EL (cell line): ENCODE measurements around the gene AKNA.
A peak's percentile ranks its signal among the peaks of the same experiment; 100 is the strongest.
"Not testable (repeated sequence)": the region's sequence is repeated elsewhere in the genome, so short reads cannot be mapped to it uniquely, and the experiment has no call there.

ENCODE experiments used
- DNase-seq: peaks from one replicate; pipeline ENCODE4 v3.0.0-alpha.2; 2016

Gene AKNA

DNA sequence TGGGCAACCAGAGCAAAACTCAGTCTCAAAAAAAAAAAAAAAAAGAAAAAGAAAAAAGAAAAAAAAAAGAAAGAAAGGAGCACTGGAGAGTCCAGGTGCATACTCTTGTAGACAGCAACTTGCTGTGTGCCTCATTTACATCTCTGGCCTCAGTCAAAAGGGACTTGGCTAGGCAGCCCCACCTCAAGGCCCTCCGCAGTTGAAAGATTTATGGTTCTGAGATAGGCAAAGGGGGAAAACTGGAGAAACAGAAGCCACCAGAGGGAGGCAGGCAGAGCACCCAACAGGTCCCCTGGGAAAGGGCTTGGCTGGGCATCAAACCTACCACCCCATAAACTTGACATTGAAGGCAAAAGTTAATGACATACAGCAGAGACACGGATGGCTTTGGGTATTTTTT is 52.0 kb downstream of the AKNA start:
- DNase-seq: no peak

DNA sequence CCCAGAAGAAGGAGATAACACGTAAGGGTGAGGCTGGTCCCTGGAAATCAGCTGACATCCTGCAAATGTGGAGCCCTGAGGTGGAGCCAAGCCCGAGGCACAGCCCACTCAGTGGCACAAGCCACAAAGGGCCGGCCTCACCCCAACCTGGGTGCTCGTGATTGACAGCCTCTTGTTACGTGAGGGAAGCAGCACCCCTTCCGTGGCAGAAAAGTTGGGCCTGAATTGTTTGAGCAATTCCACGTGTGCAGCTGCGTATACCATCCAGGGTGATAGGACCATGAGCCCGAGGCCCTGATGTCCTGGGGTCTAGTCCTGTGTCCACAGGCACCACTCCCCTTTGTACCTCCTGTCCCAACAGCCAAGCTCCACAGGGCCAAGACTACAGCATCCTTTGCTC is 53.3 kb downstream of the AKNA start:
- DNase-seq: no peak

DNA sequence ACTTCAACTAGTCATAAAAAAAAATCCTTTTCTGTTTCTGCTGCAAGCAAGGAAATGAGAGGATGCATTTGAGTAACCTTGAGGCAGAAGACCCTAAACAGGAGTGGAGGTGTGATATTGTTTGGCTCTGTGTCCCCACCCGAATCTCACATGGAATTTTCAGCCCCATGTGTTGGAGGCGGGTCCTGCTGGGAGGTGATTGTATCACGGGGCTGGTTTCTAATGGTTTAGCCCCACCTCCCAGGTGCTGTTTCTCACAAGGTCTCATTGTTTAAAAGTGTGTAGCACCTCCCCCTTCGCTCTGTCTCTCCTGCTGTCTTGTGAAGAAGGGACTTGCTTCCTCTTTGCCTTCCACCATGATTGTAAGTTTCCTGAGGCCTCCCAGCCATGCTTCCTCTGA is 54.1 kb downstream of the AKNA start:
- not testable (repeated sequence) for DNase-seq

DNA sequence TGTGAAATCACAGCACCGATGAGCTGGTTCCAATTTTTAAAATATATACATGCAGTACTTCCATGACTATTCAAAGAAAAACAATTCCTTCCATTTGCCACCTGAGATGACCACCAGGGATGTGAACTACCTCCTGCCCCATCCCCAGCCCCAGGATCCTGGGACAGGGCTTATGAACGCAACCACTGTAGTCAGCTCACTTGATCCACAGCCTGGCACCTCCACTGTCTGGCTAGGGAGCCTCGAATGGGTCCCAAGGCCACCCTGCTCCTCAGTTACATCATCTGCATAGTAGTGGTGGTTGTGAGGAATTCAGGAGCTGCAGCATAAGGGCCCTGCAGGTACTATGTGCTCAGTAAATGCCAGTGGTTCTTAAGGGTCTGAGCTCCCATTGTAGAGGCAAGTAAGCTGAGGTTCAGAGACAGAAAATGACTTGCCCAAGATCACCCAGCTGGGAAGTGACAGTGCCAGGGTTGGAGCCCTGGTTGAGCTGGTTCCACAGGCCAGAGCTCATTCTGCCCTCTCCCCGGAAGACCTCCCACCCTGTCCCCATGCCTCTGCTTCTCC is 55.2 kb downstream of the AKNA start:
- not testable (repeated sequence) for DNase-seq

DNA sequence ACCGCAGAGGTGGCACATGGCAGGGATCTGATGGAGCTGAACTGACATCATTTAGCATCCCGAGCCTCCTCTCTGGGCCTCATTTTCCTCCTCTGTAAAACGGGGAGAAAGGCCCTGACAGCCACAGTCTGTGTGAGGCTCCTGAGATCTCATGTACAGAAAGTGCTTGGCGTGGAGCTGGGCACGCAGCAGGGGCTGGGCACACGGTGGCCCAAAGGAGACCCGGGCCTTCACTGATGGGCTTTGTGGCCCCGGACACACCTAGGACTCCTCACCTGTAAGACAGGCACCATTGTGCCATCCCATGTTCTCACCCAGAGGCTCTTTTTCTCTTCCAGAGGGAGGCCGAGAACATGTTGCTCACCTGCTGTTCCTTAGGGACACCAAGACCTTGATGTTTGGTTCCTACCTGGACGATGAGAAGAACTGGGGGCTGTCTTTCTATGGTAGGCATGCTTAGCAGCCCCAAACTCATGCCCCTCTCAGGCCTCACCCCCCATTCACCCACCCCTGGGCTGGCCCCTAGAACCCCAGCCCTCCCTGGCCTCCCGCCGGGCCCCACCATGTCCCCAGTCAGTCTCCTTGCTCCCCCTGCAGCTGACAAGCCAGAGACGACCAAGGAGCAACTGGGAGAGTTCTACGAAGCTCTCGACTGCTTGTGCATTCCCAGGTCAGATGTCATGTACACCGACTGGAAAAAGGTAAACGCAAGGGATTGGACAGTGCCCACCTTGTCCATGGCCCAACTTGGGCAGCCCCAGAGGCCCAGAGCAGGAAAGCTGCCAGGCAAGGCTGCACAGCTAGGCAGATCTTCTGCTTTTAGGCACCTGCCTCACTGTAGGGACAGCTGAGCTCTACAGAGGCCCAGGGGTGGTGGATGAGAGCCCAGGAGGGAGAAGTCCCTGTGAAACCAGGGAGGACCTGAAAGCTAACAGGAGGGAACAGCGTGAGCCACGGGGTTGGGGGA is 56.3 kb downstream of the AKNA start:
- not testable (repeated sequence) for DNase-seq

DNA sequence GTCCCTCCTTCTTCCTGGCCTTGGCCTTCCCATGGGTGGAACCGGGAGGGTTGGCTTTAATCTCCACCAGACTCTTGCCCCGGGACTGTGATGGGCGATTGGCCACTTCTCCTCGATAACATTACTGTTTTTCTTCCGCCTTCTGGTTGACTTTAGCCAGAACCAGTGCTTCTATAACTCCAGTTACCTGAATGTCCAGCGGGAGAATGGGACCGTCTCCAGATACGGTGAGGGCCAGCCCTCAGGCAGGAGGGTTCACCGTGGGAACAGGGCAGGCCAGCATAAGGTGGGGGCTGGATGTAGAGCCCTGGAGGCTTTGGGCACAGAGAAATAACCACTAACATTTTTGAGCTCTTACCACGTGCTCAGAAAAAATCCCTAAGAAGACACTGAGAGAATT is 57.1 kb downstream of the AKNA start:
- no peak for DNase-seq

DNA sequence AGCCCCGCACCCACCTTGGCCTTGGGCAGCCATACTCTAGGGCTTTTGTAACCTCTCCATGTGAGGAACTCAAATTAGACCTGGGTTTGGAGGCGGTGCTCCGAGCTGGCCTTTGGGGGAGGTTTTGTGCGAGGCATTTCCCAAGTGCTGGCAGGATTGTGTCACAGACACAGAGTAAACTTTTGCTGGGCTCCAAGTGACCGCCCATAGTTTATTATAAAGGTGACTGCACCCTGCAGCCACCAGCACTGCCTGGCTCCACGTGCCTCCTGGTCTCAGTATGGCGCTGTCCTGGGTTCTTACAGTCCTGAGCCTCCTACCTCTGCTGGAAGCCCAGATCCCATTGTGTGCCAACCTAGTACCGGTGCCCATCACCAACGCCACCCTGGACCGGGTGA is 58.2 kb downstream of the AKNA start, which contains the start of gene ORM2:
Gene ORM2, plus strand, starts transcription at position 245 of the 398 bp plus-strand sequence. Its CDS starts 36 bp downstream, at position 281.
- not testable (repeated sequence) for DNase-seq

DNA sequence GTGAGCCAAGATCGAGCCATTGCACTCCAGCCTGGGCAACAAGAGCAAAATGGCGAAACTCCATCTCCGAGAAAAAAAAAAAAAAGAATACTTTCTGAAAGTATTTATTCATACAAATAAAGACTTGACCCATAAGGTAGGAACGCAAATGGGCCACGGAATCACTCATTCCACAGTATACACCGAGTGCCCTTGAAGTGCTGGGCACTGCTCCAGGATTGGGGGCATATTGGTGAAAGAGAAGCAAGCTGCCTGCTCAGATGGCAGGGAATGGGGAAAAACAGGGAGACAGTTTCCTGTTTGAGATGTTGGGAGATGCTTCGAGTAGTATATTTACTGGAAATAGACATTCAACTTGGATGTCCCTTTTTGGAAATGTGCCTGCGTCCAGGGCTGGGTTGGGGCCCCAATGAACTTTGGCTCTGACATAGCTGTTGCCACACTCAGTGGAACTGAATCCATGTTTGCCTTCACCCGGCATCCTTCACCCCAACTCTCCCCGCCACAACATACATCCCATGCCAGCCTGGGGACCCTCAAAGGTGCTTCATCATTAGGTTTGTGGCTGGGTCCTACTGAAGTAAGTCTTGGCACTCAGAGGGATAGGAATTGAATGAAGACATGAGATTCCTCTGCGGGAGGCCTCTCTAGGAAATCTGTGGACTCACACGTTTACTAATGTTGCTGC is 58.7 kb downstream of the AKNA start:
- not testable (repeated sequence) for DNase-seq

DNA sequence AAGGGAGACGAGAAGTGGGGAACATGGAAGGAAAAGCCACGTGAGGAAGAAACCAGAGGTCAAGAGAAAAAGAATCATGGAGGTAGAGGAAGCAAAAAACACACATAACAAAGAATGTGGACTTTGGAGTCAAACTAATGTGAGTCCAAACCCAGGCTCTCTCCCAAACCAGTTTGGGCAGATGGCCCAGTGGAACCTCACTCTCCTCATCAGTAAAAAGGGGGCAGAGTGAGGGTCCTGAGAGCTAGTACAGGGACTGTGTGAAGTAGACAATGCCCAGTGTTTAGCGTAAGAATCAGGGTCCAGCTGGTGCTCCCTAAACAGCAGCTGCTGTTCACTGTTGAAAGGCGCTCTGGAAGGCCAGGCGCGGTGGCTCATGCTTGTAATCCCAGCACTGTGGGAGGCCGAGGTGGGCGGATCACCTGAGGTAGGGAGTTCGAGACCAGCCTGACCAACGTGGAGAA is 59.4 kb downstream of the AKNA start:
- not testable (repeated sequence) for DNase-seq

DNA sequence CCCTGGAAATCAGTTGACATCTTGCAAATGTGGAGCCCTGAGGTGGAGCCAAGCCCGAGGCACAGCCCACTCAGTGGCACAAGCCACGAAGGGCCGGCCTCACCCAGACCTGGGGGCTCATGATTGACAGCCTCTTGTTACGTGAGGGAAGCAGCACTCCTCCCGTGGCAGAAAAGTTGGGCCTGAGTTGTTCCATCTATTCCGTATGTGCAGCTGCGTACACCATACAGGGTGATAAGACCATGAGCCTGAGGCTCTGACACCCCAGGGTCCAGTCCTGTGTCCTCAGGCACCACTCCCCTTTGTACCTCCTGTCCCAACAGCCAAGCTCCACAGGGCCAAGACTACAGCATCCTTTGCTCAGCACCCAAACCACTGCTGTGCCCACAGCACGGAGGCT is 60.0 kb downstream of the AKNA start:
- DNase-seq: no peak

DNA sequence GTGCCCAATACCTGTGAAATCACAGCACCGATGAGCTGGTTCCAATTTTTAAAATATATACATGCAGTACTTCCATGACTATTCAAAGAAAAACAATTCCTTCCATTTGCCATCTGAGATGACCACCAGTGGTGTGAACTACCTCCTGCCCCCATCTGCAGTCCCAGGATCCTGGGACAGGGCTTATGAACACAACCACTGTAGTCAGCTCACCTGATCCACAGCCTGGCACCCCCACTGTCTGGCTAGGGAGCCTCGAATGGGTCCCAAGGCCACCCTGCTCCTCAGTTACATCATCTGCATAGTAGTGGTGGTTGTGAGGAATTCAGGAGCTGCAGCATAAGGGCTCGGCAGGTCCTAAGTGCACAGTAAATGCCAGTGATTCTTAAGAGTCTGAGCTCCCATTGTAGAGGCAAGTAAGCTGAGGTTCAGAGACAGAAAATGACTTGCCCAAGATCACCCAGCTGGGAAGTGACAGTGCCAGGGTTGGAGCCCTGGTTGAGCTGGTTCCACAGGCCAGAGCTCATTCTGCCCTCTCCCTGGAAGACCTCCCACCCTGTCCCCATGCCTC is 62.0 kb downstream of the AKNA start:
- DNase-seq: not testable (repeated sequence)

DNA sequence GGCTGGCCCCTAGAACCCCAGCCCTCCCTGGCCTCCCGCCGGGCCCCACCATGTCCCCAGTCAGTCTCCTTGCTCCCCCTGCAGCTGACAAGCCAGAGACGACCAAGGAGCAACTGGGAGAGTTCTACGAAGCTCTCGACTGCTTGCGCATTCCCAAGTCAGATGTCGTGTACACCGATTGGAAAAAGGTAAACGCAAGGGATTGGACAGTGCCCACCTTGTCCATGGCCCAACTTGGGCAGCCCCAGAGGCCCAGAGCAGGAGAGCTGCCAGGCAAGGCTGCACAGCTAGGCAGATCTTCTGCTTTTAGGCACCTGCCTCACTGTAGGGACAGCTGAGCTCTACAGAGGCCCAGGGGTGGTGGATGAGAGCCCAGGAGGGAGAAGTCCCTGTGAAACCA is 62.8 kb downstream of the AKNA start:
- not testable (repeated sequence) for DNase-seq

DNA sequence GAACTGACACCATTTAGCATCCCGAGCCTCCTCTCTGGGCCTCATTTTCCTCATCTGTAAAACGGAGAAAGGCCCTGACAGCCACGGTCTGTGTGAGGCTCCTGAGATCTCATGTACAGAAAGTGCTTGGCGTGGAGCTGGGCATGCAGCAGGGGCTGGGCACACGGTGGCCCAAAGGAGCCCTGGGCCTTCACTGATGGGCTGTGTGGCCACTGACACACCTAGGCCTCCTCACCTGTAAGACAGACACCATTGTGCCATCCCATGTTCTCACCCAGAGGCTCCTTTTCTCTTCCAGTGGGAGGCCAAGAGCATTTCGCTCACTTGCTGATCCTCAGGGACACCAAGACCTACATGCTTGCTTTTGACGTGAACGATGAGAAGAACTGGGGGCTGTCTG is 63.3 kb downstream of the AKNA start:
- DNase-seq: no peak

DNA sequence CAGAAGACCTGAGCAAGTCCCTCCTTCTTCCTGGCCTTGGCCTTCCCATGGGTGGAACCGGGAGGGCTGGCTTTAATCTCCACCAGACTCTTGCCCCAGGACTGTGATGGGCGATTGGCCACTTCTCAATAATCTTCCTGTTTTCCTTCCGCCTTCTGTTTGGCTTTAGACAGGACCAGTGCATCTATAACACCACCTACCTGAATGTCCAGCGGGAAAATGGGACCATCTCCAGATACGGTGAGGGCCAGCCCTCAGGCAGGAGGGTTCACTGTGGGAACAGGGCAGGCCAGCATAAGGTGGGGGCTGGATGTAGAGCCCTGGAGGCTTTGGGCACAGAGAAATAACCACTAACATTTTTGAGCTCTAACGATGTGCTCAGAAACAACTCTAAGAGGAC is 63.9 kb downstream of the AKNA start:
- DNase-seq: not testable (repeated sequence)

DNA sequence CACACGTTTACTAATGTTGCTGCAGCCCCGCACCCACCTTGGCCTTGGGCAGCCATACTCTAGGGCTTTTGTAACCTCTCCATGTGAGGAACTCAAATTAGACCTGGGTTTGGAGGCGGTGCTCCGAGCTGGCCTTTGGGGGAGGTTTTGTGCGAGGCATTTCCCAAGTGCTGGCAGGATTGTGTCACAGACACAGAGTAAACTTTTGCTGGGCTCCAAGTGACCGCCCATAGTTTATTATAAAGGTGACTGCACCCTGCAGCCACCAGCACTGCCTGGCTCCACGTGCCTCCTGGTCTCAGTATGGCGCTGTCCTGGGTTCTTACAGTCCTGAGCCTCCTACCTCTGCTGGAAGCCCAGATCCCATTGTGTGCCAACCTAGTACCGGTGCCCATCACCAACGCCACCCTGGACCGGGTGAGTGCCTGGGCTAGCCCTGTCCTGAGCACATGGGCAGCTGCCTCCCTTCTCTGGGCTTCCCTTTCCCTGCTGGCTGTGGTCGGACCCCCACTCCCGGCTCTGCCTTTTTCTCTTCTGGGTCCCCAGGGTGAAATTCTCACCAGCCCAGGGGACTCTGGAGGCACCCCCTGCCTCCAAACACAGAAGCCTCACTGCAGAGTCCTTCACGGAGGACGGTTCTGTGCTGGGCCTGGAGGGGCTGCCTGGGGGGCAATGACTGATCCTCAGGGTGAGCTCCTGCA is 64.8 kb downstream of the AKNA start, which contains the start of gene ORM1:
Gene ORM1, plus strand, starts transcription at position 268 of the 701 bp plus-strand sequence. Its CDS starts 36 bp downstream, at position 304.
- DNase-seq: not testable (repeated sequence)

DNA sequence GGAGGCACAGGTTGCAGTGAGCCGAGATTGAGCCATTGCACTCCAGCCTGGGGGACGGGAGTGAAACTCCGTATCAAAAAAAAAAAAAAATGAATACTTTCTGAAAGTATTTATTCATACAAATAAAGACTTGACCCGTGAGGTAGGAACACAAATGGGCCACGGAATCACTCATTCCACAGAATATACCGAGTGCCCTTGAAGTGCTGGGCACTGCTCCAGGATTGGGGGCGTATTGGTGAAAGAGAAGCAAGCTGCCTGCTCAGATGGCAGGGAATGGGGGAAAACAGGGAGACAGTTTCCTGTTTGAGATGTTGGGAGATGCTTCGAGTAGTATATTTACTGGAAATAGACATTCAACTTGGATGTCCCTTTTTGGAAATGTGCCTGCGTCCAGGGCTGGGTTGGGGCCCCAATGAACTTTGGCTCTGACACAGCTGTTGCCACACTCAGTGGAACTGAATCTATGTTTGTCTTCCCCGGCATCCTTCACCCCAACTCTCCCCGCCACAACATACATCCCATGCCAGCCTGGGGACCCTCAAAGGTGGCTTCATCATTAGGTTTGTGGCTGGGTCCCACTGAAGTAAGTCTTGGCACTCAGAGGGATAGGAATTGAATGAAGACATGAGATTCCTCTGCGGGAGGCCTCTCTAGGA is 65.5 kb downstream of the AKNA start:
- peak; percentile 30 for DNase-seq

DNA sequence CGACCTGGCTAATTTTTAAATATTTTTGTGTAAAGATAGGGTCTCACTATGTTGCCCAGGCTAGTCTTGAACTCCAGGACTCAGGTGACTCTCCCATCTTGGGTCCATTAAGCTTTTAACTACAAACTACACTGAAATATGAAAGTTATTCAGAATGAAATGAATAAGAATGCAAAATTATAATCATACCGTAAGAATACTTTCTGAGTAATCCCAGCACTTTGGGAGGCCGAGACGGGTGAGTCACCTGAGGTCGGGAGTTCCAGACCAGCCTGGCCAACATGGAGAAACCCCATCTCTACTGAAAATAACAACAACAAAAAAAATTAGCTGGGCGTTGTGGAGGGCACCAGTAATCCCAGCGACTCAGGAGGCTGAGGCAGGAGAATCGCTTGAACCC is 66.0 kb downstream of the AKNA start:
- peak; percentile 69 for DNase-seq

DNA sequence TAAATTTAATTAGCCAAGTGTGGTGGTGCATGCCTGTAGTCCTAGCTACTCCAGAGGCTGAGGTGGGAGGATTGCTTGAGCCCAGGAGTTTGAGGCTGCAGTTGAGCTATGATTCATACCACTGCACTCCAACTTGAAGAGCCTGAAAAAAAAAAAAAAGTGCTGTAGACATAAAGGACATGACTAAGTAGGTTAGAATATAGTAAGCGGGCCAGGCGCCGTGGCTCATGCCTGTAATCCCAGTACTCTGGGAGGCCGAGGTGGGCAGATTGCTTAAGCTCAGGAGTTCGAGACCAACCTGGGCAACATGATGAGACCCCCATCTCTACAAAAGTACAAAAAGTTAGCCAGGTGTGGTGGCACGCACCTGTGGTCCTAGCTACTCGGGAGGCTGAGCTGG is 67.1 kb downstream of the AKNA start:
- peak; percentile 76 for DNase-seq

DNA sequence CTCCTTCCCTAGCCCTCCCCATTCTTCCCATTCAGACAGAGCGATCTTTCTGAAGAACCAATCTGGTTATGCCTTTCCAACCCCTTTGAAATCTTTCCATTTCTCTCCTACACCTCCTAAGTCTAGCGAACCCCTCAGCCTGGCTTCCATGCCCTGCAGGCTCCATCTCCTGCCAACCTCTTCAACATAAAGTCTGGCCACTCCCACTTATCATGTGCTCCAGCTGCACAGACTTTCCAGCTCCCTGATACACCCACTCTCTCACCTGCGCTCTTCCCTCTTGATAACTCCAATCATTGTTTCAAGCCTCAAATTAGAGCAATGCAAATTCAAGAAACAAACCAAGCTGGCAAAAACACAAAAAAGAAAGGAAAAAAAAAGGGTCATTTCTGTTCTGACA is 68.6 kb downstream of the AKNA start:
- DNase-seq: no peak

DNA sequence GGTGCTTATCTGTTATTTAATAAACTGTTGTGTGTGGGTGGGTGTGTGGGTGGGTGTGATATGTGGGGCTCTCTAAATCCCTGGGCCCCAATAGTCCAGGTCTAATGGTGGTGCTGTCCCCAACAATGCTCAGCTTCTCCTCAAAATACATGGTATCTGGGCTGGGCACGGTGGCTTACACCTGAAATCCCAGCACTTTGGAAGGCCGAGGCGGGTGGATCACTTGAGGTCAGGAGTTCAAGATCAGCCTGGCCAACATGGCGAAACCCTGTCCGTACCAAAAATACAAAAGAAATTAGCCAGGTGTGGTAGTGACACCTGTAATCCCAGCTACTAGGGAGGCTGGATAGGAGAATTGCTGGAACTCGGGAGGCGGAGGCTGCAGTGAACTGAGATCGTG is 69.4 kb downstream of the AKNA start:
- DNase-seq: no peak

DNA sequence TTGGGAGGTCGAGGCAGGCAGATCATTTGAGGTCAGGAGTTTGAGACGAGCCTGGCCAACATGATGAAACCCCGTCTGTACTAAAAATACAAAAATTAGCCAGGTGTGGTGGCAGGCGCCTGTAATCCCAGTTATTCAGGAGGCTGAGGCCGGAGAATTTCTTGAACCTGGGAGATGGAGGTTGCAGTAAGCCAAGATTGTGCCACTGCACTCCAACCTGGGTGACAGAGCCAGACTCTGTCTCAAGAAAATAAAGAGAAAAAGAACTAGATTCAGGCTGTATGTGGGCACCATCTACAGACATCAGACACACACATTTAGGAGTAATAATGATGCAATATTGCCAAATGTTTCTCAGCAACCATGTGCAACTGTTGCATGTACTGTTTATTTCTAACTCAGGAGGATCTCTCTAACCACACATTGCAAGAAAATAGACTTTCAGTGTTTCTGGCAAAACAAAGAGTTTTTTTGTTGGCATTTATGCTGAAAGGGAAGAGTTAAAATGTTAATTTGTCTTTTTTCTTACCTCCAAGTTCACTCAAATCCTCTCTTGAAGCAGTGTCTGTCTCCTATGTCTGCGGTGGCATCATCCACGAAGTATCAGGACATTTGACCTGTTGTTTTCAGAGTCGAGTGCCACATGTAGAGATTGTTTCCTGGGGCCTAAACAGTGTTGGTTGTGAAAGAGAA is 70.0 kb downstream of the AKNA start:
- no peak for DNase-seq
